GM12878 (cell line): ENCODE results near the gene CLIC5. TPM values are rescaled to one million over a fixed set of nuclear protein-coding genes. Genes with fewer than 3 reads are reported as not detected.

Experiments used
- ATAC-seq: fragments of 200-7000 bp; cut with Tn5 transposase; 3 replicates; pipeline ENCODE4 v1.9.1; 2020; ENCODE audit warnings: mild to moderate bottlenecking, moderate library complexity
- BruUV-seq: library from RNA; stranded (reverse); fragments of 400-500 nt; replicated peaks from 2 replicates; lab custom pipeline; 2021; lab: Mats Ljungman, UMichigan
- CTCF ChIA-PET: fragments of 300-600 bp; sonication (Branson Sonifier 250); formaldehyde crosslinking; extraction: SDS; loops from one replicate; lab custom pipeline; 2021; ENCODE audit warnings: inconsistent platforms; lab: Yijun Ruan, JAX
- POLR2A ChIA-PET: fragments of 350-600 bp; formaldehyde crosslinking; extraction: SDS; loops from one replicate; lab custom pipeline; 2021; ENCODE audit warnings: inconsistent platforms; lab: Charles Lee
- RAD21 ChIA-PET: fragments of 300-600 bp; sonication (Branson Sonifier 250); formaldehyde crosslinking; loops from one replicate; lab custom pipeline; 2023; ENCODE audit warnings: antibody characterized with exemption; ENCODE audit not compliant: unreplicated experiment; lab: Charles Lee
- SMC1A ChIA-PET: fragments of 300-600 bp; sonication (Branson Sonifier 250); formaldehyde crosslinking; loops from one replicate; lab custom pipeline; 2023; ENCODE audit not compliant: unreplicated experiment, uncharacterized antibody; lab: Charles Lee
- DNase-seq: peaks from one replicate; pipeline ENCODE4 v3.0.0-alpha.2; 2011; ENCODE audit warnings: low read depth, low spot score
- FAIRE-seq: peaks from 3 replicates; lab custom pipeline; 2011; peaks lifted over from hg19 to GRCh38; lab: Jason Lieb, UNC
- H2AFZ ChIP-seq: 2 replicates; pipeline ENCODE4 v1.6.0; 2011; ENCODE audit warnings: low read depth, low read length, control low read depth; ENCODE audit not compliant: control insufficient read depth
- H3K27ac ChIP-seq: 2 replicates; pipeline ENCODE4 v1.5.1; 2011; ENCODE audit warnings: control low read depth; ENCODE audit not compliant: control insufficient read depth, insufficient read depth
- H3K27me3 ChIP-seq, 2 experiments: replicated peaks in 1 of 2; 2 replicates each; pipeline versions ENCODE4 v1.6.0 to v1.6.1; 2011; ENCODE audit warnings: low read length in 1 of 2; ENCODE audit not compliant: control insufficient read depth in 2 of 2, insufficient read depth in 2 of 2
- H3K36me3 ChIP-seq, 2 experiments: 2 replicates each; pipeline ENCODE4 v1.5.1; 2011; ENCODE audit warnings: low read length in 1 of 2; ENCODE audit not compliant: control insufficient read depth in 2 of 2, insufficient read depth in 2 of 2
- H3K4me1 ChIP-seq: 2 replicates; pipeline ENCODE4 v1.6.1; 2011; ENCODE audit warnings: mild to moderate bottlenecking, low read length, moderate library complexity, mixed read lengths; ENCODE audit not compliant: control insufficient read depth, insufficient read depth
- H3K4me2 ChIP-seq: 2 replicates; pipeline ENCODE4 v1.6.0; 2011; ENCODE audit warnings: control low read depth; ENCODE audit not compliant: control insufficient read depth, insufficient read depth
- H3K4me3 ChIP-seq: fragments of 200-600 bp; sonication (generic); 2 replicates; pipeline ENCODE4 v1.5.1; 2016
- H3K79me2 ChIP-seq: 2 replicates; pipeline ENCODE4 v1.6.0; 2011; ENCODE audit warnings: low read length; ENCODE audit not compliant: control insufficient read depth, insufficient read depth
- H3K9ac ChIP-seq: 2 replicates; pipeline ENCODE4 v1.8.0; 2011; ENCODE audit warnings: low read length, control low read depth, mixed read lengths; ENCODE audit not compliant: control insufficient read depth, insufficient read depth
- H3K9me3 ChIP-seq: replicated peaks from 3 replicates; pipeline ENCODE4 v1.5.1; 2011; ENCODE audit warnings: mild to moderate bottlenecking, low read length; ENCODE audit not compliant: control insufficient read depth, insufficient read depth
- H4K20me1 ChIP-seq: 2 replicates; pipeline ENCODE4 v1.6.0; 2011; ENCODE audit not compliant: control insufficient read depth, insufficient read depth
- CEBPB ChIP-seq, 2 experiments: fragments of 150-350 bp in 1 of 2; IDR thresholded peaks; 2 replicates each; pipeline ENCODE4 v1.6.1; 2012 to 2014; ENCODE audit warnings: low read depth in 2 of 2, low read length in 2 of 2, borderline replicate concordance in 1 of 2, inconsistent platforms in 1 of 2
- GATAD2B ChIP-seq: fragments of 450-650 bp; conservative IDR thresholded peaks from 2 replicates; pipeline ENCODE4 v1.6.1; 2017; ENCODE audit warnings: low read depth, mild to moderate bottlenecking, moderate library complexity
- HDAC6 ChIP-seq: fragments of 200-600 bp; sonication (generic); IDR thresholded peaks from one replicate; pipeline ENCODE4 v1.8.0; 2017; ENCODE audit warnings: antibody characterized with exemption; ENCODE audit not compliant: unreplicated experiment
- KLF5 ChIP-seq: fragments of 450-650 bp; IDR thresholded peaks from 2 replicates; pipeline ENCODE4 v1.6.1; 2014; ENCODE audit warnings: mild to moderate bottlenecking; ENCODE audit not compliant: partially characterized antibody
- MYB ChIP-seq: fragments of 150-350 bp; IDR thresholded peaks from 2 replicates; pipeline ENCODE4 v1.6.1; 2014; ENCODE audit warnings: mild to moderate bottlenecking, low read depth, low read length, borderline replicate concordance
- PAX5 ChIP-seq: IDR thresholded peaks from 2 replicates; pipeline ENCODE4 v1.6.1; 2011; ENCODE audit warnings: low read depth, low read length, borderline replicate concordance
- PML ChIP-seq: IDR thresholded peaks from 2 replicates; pipeline ENCODE4 v1.6.1; 2012; ENCODE audit warnings: low read length, inconsistent platforms
- RAD21 ChIP-seq: IDR thresholded peaks from 2 replicates; pipeline ENCODE4 v1.6.1; 2011; ENCODE audit warnings: mild to moderate bottlenecking, low read depth, low read length, moderate library complexity; ENCODE audit not compliant: insufficient read depth
- SPI1 ChIP-seq: IDR thresholded peaks from 2 replicates; pipeline ENCODE4 v1.6.1; 2011; ENCODE audit warnings: low read depth, mild to moderate bottlenecking, low read length, moderate library complexity, borderline replicate concordance; ENCODE audit not compliant: insufficient read depth
- SUZ12 ChIP-seq: fragments of 200-600 bp; sonication (generic); IDR thresholded peaks from one replicate; pipeline ENCODE4 v1.6.1; 2018; ENCODE audit warnings: antibody characterized with exemption, mild to moderate bottlenecking; ENCODE audit not compliant: unreplicated experiment
- TCF7 ChIP-seq: IDR thresholded peaks from 2 replicates; pipeline ENCODE4 v1.6.1; 2014; ENCODE audit warnings: antibody characterized with exemption, borderline replicate concordance
- ZNF207 ChIP-seq: fragments of 450-650 bp; IDR thresholded peaks from 2 replicates; pipeline ENCODE4 v1.6.1; 2014; ENCODE audit warnings: antibody characterized with exemption, mild to moderate bottlenecking, borderline replicate concordance
- ZNF24 ChIP-seq: fragments of 450-650 bp; IDR thresholded peaks from 2 replicates; pipeline ENCODE4 v1.6.1; 2017; ENCODE audit warnings: antibody characterized with exemption, mild to moderate bottlenecking
- WGBS: methylation state at CpG from one replicate; pipeline ENCODE4 v1.1.6; 2016; ENCODE audit warnings: low lambda C conversion rate; ENCODE audit not compliant: insufficient replicate concordance, insufficient coverage; ENCODE audit errors: missing lambda C conversion rate; 5-methylcytosine and 5-hydroxymethylcytosine counted together
- in situ Hi-C: fragments of 300-500 bp; cut with MboI; formaldehyde crosslinking; loops from 9 replicates; pipeline ENCODE4 v1.14.3; 2018; ENCODE audit warnings: mixed read lengths
- intact Hi-C: fragments of 100-400 bp; cut with micrococcal nuclease; formaldehyde crosslinking; loops from one replicate; pipeline ENCODE4 v1.14.2; 2022; ENCODE audit not compliant: unreplicated experiment
- polyA plus RNA-seq, 11 experiments: library from polyadenylated mRNA; depleted of rRNA in 4 of 11; unstranded in 6 of 11; stranded (reverse) in 5 of 11; fragments of >200 nt; fragmentation: Nextera tagmentation in 4 of 11; fragmentation: Illumina TruSeq in 1 of 11; extraction: Ambion mirVana in 4 of 11; extraction: Trizol in 1 of 11; gene quantifications; 1 replicate in 1 of 11; 2 replicates in 10 of 11; pipeline versions ENCODE4 v1.2.1 to v1.2.3, GENCODE V29; 2011 to 2016; ENCODE audit warnings: inconsistent platforms in 2 of 11, missing spikeins in 2 of 11, low read depth in 1 of 11
- total RNA-seq, 4 experiments: library from RNA; depleted of rRNA in 3 of 4; stranded (reverse); fragments of >200 nt in 3 of 4; fragmentation: Illumina TruSeq in 1 of 4; extraction: Trizol in 1 of 4; gene quantifications; 2 replicates each; pipeline versions ENCODE4 v1.2.1 to v1.2.3, GENCODE V29; 2013 to 2021
- TF ChIP-seq, protein P1 (sequence below): IDR thresholded peaks from 2 replicates; pipeline ENCODE4 v1.6.1; 2012; ENCODE audit warnings: low read depth, low read length, improper control_type of control experiment
- TF ChIP-seq, protein P2 (sequence below): fragments of 450-650 bp; IDR thresholded peaks from 2 replicates; pipeline ENCODE4 v1.6.1; 2017; ENCODE audit warnings: low read depth, mild to moderate bottlenecking, moderate library complexity

CLIC5 gene
- total and polyA plus RNA-seq, 10 of the 15 experiments (the other 5 are each of a cell fraction or from before 2014, with no cell fraction given), result 0.01 to 0.08 (median 0.02) TPM; not detected in 7

DNA sequence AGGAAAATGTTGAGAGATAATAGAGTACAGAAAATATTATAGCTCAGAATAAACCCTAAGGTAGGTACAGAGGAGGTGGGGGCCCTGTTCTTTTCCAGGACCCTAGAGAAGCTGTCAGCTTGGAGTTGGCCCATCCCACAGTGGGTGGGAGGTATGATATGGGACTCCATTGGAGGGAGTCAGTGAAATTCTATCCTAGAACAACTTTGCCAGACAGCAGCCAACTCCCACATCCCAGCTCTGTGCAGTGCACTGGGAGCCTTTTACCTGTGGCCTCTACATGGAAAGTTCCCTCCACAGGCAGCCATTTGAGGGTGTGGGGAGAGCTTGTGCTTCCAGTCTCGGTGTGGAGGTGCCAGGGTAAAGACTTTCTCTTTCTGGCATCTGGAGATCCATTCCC lies 36.8 kb upstream of the CLIC5 start:
- no peaks in the 10 kb centered on the region for H4K20me1 ChIP-seq
- TF ChIP-seq PML, result no peak
- no peak for TF ChIP-seq PAX5
- TF ChIP-seq SPI1, result no peak
- no peak for TF ChIP-seq KLF5
- no peaks in the 10 kb centered on the region for H3K79me2 ChIP-seq
- H2AFZ ChIP-seq, result no peak overlapping the region
- FAIRE-seq, result no peak
- 0% methylated on average over 1 of the region's 1 CpG for WGBS
- no TSS peak for BruUV-seq
- H3K4me2 ChIP-seq, result no peak overlapping the region
- no peaks in the 10 kb centered on the region for H3K27me3 ChIP-seq
- in situ Hi-C loops (no loop called here), intact Hi-C loops (no loop called here)
- ChIA-PET CTCF (no interaction called here), POLR2A (no interaction called here), RAD21 (no interaction called here), SMC1A (interaction anchor here (1.3 kb wide), 1 partner anchor 12 kb away, joined by 3 read pairs; no protein-coding TSS in a partner anchor)
- no peak overlapping the region for H3K4me3 ChIP-seq
- no peaks in the 10 kb centered on the region for H3K4me1 ChIP-seq
- no peaks in the 10 kb centered on the region; the same call in 2 of the 3 replicates for H3K9me3 ChIP-seq
- no peaks in the 10 kb centered on the region for H3K36me3 ChIP-seq
- no peak for ATAC-seq
- no peak for DNase-seq
- no peak overlapping the region for H3K9ac ChIP-seq
- no peak overlapping the region for H3K27ac ChIP-seq

DNA sequence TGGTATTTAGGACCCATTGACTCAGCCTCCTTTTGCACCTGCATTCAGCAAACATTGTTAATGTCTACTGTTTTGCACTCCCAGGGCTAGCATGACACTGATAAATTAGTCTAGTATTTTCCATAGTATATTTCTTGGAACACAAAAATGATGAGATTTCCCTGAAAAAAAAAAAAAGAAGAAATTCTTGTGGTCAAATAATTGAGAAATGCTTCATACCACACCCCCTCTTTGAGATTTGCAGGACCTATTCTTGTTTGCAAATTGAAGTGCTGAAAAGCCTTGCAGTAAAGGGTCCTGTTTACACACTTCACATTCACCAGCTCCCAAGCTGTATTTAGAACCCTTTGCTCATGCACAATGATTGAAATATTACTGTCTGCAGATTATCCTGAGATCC lies 36.3 kb upstream of the CLIC5 start:
- Histone ChIP-seq H3K27ac (no peak overlapping the region), H3K9ac (no peak overlapping the region), H3K4me2 (no peak overlapping the region), H4K20me1 (no peaks in the 10 kb centered on the region), H3K4me1 (no peaks in the 10 kb centered on the region), H3K36me3 (no peaks in the 10 kb centered on the region), H3K9me3 (no peaks in the 10 kb centered on the region; the same call in 2 of the 3 replicates), H2AFZ (no peak overlapping the region), H3K27me3 (no peaks in the 10 kb centered on the region), H3K79me2 (no peaks in the 10 kb centered on the region), H3K4me3 (no peak overlapping the region)
- ChIA-PET RAD21 (no interaction called here), CTCF (no interaction called here), POLR2A (no interaction called here), SMC1A (no interaction called here)
- in situ Hi-C loops (no loop called here), intact Hi-C loops (no loop called here)
- no TSS peak for BruUV-seq
- DNase-seq (no peak), ATAC-seq (no peak), FAIRE-seq (no peak)
- TF ChIP-seq, protein P1, sequence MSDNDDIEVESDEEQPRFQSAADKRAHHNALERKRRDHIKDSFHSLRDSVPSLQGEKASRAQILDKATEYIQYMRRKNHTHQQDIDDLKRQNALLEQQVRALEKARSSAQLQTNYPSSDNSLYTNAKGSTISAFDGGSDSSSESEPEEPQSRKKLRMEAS, result no peak
- TF ChIP-seq TCF7, result no peak
- TF ChIP-seq CEBPB (IDR thresholded peaks at IDR 0.05; ENCODE audit: borderline replicate concordance in 1 of 2, low read depth in 2 of 2, low read length in 2 of 2), result no peak
- no peak for TF ChIP-seq GATAD2B
- TF ChIP-seq ZNF207, result no peak
- no peak for TF ChIP-seq SUZ12
- no peak for TF ChIP-seq ZNF24
- TF ChIP-seq, protein P2, sequence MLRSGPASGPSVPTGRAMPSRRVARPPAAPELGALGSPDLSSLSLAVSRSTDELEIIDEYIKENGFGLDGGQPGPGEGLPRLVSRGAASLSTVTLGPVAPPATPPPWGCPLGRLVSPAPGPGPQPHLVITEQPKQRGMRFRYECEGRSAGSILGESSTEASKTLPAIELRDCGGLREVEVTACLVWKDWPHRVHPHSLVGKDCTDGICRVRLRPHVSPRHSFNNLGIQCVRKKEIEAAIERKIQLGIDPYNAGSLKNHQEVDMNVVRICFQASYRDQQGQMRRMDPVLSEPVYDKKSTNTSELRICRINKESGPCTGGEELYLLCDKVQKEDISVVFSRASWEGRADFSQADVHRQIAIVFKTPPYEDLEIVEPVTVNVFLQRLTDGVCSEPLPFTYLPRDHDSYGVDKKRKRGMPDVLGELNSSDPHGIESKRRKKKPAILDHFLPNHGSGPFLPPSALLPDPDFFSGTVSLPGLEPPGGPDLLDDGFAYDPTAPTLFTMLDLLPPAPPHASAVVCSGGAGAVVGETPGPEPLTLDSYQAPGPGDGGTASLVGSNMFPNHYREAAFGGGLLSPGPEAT, result no peak
- no peak for TF ChIP-seq RAD21
- TF ChIP-seq HDAC6, result no peak
- no peak for TF ChIP-seq MYB
